ENCODE data around the gene MYBPC1. TPM values are rescaled to one million over a fixed set of nuclear protein-coding genes. Genes with fewer than 3 reads are reported as not detected.

The MYBPC1 gene
- total and polyA plus RNA-seq, 9 of the 15 experiments (the other 6 are each of a cell fraction or from before 2014, with no cell fraction given), result not detected

DNA sequence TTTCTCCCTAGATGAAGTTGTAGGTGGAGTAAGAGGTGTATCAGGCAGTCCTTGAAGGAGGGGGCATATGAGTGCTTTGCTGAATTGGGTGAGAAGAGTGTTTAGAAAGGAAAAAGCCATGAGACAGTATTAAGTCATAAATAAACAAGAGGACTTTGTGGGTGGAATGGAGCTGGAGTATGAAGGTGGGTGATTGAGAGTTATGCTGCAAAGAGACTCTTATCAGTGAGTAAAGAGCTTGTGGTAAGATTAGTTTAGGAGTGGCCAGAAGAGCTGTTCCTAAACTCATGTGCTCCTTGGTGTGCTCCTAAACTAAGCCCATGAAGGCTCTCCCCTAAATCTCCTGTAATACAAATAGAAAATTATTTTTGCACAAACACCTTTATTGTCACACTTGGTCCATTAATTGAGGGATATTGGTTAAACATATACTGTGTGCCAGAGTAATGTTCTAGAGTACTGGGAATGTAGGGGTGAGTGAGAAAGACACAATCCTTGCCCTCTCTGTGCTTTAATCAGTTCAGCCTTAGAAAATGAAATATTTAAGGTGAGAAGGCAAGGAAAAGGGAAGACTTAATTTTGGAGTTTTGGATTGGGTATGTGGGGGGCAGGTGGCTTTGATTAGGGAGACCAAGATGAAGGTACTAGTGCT is 112.5 kb downstream of the MYBPC1 start (continued):
- no peak for TF ChIP-seq PCBP2 (IDR thresholded peaks at IDR 0.05; ENCODE audit: low read depth, low read length, poor library complexity, severe bottlenecking)
- peak; percentile 58; the same call in 1 of the 2 replicates for TF ChIP-seq JUND (IDR thresholded peaks at IDR 0.05; ENCODE audit: borderline replicate concordance, low read depth, low read length)
- no peak; the same call in 2 of the 3 replicates for TF ChIP-seq JUND (tag; IDR thresholded peaks at IDR 0.05; ENCODE audit: borderline replicate concordance, low read depth, low read length)
- no peak for TF ChIP-seq MCM5 (IDR thresholded peaks at IDR 0.05; ENCODE audit: low read depth)
- TF ChIP-seq CHD4 (IDR thresholded peaks at IDR 0.05; ENCODE audit: insufficient read depth, insufficient replicate concordance, low read depth, low read length, poor library complexity, severe bottlenecking), result no peak
- TF ChIP-seq GATAD2A (IDR thresholded peaks at IDR 0.05), result 0 out of 2 replicates have a peak, but pooled peaks have one; percentile 45
- TF ChIP-seq, protein P1, sequence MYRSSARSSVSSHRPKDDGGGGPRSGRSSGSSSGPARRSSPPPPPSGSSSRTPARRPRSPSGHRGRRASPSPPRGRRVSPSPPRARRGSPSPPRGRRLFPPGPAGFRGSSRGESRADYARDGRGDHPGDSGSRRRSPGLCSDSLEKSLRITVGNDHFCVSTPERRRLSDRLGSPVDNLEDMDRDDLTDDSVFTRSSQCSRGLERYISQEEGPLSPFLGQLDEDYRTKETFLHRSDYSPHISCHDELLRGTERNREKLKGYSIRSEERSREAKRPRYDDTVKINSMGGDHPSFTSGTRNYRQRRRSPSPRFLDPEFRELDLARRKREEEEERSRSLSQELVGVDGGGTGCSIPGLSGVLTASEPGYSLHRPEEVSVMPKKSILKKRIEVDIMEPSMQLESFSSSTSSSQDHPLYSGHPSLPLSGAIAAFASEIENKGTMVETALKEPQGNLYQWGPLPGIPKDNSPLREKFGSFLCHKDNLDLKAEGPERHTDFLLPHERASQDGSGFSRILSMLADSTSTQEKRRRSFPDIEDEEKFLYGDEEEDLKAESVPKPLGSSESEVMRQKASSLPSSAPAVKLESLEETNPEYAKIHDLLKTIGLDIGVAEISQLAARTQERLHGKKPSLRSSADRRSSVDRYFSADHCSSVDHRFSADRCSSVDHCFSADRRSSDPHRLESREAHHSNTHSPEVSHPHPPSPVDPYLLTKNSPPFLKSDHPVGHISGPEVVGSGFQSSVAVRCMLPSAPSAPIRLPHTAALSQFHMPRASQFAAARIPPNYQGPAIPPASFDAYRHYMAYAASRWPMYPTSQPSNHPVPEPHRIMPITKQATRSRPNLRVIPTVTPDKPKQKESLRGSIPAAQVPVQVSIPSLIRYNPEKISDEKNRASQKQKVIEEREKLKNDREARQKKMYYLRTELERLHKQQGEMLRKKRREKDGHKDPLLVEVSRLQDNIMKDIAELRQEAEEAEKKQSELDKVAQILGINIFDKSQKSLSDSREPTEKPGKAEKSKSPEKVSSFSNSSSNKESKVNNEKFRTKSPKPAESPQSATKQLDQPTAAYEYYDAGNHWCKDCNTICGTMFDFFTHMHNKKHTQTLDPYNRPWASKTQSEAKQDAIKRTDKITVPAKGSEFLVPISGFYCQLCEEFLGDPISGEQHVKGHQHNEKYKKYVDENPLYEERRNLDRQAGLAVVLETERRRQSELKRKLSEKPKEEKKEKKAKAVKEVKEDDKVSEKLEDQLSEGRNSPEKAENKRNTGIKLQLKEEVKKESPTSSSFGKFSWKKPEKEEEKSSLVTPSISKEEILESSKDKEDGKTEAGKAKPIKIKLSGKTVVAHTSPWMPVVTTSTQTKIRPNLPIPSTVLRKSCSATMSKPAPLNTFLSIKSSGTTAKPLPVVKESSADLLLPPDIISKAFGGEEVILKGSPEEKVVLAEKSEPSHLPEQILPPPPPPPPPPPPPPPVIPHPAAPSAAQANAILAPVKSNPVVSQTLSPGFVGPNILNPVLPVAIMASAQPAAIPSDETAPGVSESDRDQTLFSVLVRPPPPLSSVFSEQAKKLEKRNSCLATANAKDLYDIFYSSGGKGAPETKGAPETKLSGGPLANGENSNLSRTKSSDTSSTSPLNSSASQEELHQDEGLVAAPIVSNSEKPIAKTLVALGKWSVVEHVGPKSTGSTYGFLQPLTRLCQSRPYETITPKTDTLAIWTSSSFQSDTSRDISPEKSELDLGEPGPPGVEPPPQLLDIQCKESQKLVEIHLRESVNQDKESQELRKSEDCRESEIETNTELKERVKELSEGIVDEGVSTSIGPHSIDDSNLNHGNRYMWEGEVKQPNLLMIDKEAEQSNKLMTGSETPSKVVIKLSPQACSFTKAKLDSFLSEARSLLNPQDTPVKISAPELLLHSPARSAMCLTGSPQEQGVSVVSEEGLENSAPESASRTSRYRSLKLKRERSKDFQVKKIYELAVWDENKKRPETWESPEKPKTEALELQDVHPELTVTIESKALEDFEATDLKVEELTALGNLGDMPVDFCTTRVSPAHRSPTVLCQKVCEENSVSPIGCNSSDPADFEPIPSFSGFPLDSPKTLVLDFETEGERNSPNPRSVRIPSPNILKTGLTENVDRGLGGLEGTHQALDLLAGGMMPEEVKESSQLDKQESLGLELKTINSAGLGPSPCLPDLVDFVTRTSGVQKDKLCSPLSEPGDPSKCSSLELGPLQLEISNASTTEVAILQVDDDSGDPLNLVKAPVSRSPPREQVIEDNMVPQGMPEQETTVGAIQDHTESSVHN (IDR thresholded peaks at IDR 0.05; ENCODE audit: borderline replicate concordance in 1 of 2, low read depth in 1 of 2), result no peak
- no peak for TF ChIP-seq MAFK (IDR thresholded peaks at IDR 0.05; ENCODE audit: low read length)
- TF ChIP-seq MEIS2 (IDR thresholded peaks at IDR 0.05; ENCODE audit: partially characterized antibody), result peak; percentile 76
- TF ChIP-seq HDAC1 (IDR thresholded peaks at IDR 0.05), result peak in 1 of 2 experiments; percentile 69; a peak in 2 of 4 replicates
- TF ChIP-seq TCF3 (CRISPR knock-in tag; IDR thresholded peaks at IDR 0.05), result 0 out of 2 replicates have a peak, but pooled peaks have one; percentile 42
- TF ChIP-seq, protein P2, sequence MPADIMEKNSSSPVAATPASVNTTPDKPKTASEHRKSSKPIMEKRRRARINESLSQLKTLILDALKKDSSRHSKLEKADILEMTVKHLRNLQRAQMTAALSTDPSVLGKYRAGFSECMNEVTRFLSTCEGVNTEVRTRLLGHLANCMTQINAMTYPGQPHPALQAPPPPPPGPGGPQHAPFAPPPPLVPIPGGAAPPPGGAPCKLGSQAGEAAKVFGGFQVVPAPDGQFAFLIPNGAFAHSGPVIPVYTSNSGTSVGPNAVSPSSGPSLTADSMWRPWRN (IDR thresholded peaks at IDR 0.05; ENCODE audit: low read depth), result 0 out of 2 replicates have a peak, but pooled peaks have one; percentile 26
- TF ChIP-seq, protein P3, sequence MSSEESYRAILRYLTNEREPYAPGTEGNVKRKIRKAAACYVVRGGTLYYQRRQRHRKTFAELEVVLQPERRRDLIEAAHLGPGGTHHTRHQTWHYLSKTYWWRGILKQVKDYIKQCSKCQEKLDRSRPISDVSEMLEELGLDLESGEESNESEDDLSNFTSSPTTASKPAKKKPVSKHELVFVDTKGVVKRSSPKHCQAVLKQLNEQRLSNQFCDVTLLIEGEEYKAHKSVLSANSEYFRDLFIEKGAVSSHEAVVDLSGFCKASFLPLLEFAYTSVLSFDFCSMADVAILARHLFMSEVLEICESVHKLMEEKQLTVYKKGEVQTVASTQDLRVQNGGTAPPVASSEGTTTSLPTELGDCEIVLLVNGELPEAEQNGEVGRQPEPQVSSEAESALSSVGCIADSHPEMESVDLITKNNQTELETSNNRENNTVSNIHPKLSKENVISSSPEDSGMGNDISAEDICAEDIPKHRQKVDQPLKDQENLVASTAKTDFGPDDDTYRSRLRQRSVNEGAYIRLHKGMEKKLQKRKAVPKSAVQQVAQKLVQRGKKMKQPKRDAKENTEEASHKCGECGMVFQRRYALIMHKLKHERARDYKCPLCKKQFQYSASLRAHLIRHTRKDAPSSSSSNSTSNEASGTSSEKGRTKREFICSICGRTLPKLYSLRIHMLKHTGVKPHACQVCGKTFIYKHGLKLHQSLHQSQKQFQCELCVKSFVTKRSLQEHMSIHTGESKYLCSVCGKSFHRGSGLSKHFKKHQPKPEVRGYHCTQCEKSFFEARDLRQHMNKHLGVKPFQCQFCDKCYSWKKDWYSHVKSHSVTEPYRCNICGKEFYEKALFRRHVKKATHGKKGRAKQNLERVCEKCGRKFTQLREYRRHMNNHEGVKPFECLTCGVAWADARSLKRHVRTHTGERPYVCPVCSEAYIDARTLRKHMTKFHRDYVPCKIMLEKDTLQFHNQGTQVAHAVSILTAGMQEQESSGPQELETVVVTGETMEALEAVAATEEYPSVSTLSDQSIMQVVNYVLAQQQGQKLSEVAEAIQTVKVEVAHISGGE (CRISPR knock-in tag; IDR thresholded peaks at IDR 0.05), result no peak
- no peak for TF ChIP-seq ZNF316 (IDR thresholded peaks at IDR 0.05)
- TF ChIP-seq CREBBP (IDR thresholded peaks at IDR 0.05; ENCODE audit: low read depth, low read length), result no peak

Measured in K562 (cell line).